ENCODE results near the gene ECE1.
A peak's percentile ranks its signal among the peaks of the same experiment; 100 is the strongest.
"Not testable (repeated sequence)": the region's sequence is repeated elsewhere in the genome, so short reads cannot be mapped to it uniquely, and the experiment has no call there.

Gene ECE1

GRCh38 chr1:21246905-21247642, 43.2 kb downstream of the ECE1 start:
- DNase-seq = no peak

GRCh38 chr1:21245688-21246229, 44.5 kb downstream of the ECE1 start:
- no peak for DNase-seq

GRCh38 chr1:21244986-21245687, 45.1 kb downstream of the ECE1 start:
- no peak for DNase-seq

- DNase-seq = no peak
These were observed 46.1 kb downstream of the ECE1 start for GRCh38 chr1:21244154-21244553.

GRCh38 chr1:21242846-21243245, 47.4 kb downstream of the ECE1 start:
- no peak for DNase-seq

- DNase-seq = no peak
These were observed 48.3 kb downstream of the ECE1 start for GRCh38 chr1:21241771-21242581.

- no peak for DNase-seq
These were observed 49.6 kb downstream of the ECE1 start for GRCh38 chr1:21240706-21241105.

GRCh38 chr1:21239221-21239620, 51.0 kb downstream of the ECE1 start:
- DNase-seq = no peak

- DNase-seq = no peak
These were observed 52.0 kb downstream of the ECE1 start for GRCh38 chr1:21238141-21238800.

- no peak for DNase-seq
These were observed 52.7 kb downstream of the ECE1 start for GRCh38 chr1:21237446-21238088.

- DNase-seq = no peak
These were observed 54.1 kb downstream of the ECE1 start for GRCh38 chr1:21236178-21236577.

- no peak for DNase-seq
These were observed 55.5 kb downstream of the ECE1 start for GRCh38 chr1:21234779-21235178.

- DNase-seq = no peak
These were observed 56.8 kb downstream of the ECE1 start for GRCh38 chr1:21233490-21233889.

- peak; percentile 55 for DNase-seq
These were observed 58.2 kb downstream of the ECE1 start for GRCh38 chr1:21232044-21232443.

- DNase-seq = no peak
These were observed 60.8 kb downstream of the ECE1 start for GRCh38 chr1:21229246-21230000.

- DNase-seq = not testable (repeated sequence)
These were observed 62.0 kb downstream of the ECE1 start for GRCh38 chr1:21228224-21228623.

- no peak for DNase-seq
These were observed 65.2 kb downstream of the ECE1 start for GRCh38 chr1:21225065-21225464.

- DNase-seq = no peak
These were observed 69.4 kb downstream of the ECE1 start for GRCh38 chr1:21220815-21221214.

GRCh38 chr1:21219674-21220073, 70.6 kb downstream of the ECE1 start:
- DNase-seq = no peak

GRCh38 chr1:21217812-21218596, 72.3 kb downstream of the ECE1 start:
- DNase-seq = peak; percentile 35

All from CD4-positive, alpha-beta T cell treated with Interleukin-10 for 1 hour (primary cell).